DMS 273 (cell line): ENCODE results near the gene HBD.
A peak's percentile ranks its signal among the peaks of the same experiment; 100 is the strongest.
"Not testable (repeated sequence)": the region's sequence is repeated elsewhere in the genome, so short reads cannot be mapped to it uniquely, and the experiment has no call there.

Source experiments
- DNase-seq: peaks from one replicate; lab custom pipeline; 2025; ENCODE audit not compliant: unreplicated experiment; lab: John Stamatoyannopoulos, UW

The HBD gene

GRCh38 chr11:5234381-5234834 lies at the start of gene HBD:
Gene HBD, minus strand, starts transcription at chr11:5234483. Its CDS starts 50 bp downstream, at chr11:5234433.
- no peak for DNase-seq

- no peak for DNase-seq
Measured at GRCh38 chr11:5283882-5284281, 49.6 kb upstream of the HBD start.

GRCh38 chr11:5283086-5283485 lies 48.8 kb upstream of the HBD start:
- DNase-seq: no peak

GRCh38 chr11:5282628-5283027 lies 48.3 kb upstream of the HBD start:
- DNase-seq: no peak

- no peak for DNase-seq
Measured at GRCh38 chr11:5281596-5281995, 47.3 kb upstream of the HBD start.

- DNase-seq: peak; percentile 73
Measured at GRCh38 chr11:5280582-5281102, 46.4 kb upstream of the HBD start.

- DNase-seq: no peak
Measured at GRCh38 chr11:5279471-5280090, 45.3 kb upstream of the HBD start.

GRCh38 chr11:5277807-5278382 lies 43.6 kb upstream of the HBD start:
- DNase-seq: no peak

- no peak for DNase-seq
Measured at GRCh38 chr11:5276697-5277096, 42.4 kb upstream of the HBD start.

- DNase-seq: no peak
Measured at GRCh38 chr11:5275369-5276110, 41.3 kb upstream of the HBD start.

- DNase-seq: no peak
Measured at GRCh38 chr11:5274395-5274794, 40.1 kb upstream of the HBD start.

- no peak for DNase-seq
Measured at GRCh38 chr11:5272395-5273017, 38.2 kb upstream of the HBD start.

- DNase-seq: no peak
Measured at GRCh38 chr11:5269715-5270147, 35.4 kb upstream of the HBD start, which contains the start of gene HBE1. Gene HBE1, minus strand, starts transcription at chr11:5269945. Its CDS starts 55 bp downstream, at chr11:5269890.

- no peak for DNase-seq
Measured at GRCh38 chr11:5267033-5267563, 32.8 kb upstream of the HBD start.

- no peak for DNase-seq
Measured at GRCh38 chr11:5266609-5267008, 32.3 kb upstream of the HBD start.

GRCh38 chr11:5265832-5266231 lies 31.5 kb upstream of the HBD start:
- DNase-seq: no peak

GRCh38 chr11:5258543-5259262 lies 24.4 kb upstream of the HBD start:
- no peak for DNase-seq

GRCh38 chr11:5257296-5257695 lies 23.0 kb upstream of the HBD start:
- DNase-seq: no peak

GRCh38 chr11:5254646-5255413 lies 20.5 kb upstream of the HBD start, which contains the start of gene HBG2:
Gene HBG2, minus strand, starts transcription at chr11:5254781. Its CDS starts 53 bp downstream, at chr11:5254728.
- DNase-seq: not testable (repeated sequence)

GRCh38 chr11:5254023-5254422 lies 19.7 kb upstream of the HBD start:
- DNase-seq: not testable (repeated sequence)
